ENCODE measurements around the gene POU2AF1. TPM values are rescaled to one million over a fixed set of nuclear protein-coding genes. Genes with fewer than 3 reads are reported as not detected.

POU2AF1 gene
- total RNA-seq, result 1 to 10 TPM in 1 of 4 donors, under 1 TPM in 1, not detected in 2; 0.17 to 2.1 TPM

- no peak for TF ChIP-seq CTCF (IDR thresholded peaks at IDR 0.05; ENCODE audit: low read depth)
Observed at GRCh38 chr11:111378861-111379601, at the start of gene POU2AF1. Gene POU2AF1 (minus strand): TSS chr11:111379275. CDS start chr11:111379177, 98 bp downstream.

- no peak for TF ChIP-seq CTCF (IDR thresholded peaks at IDR 0.05; ENCODE audit: low read depth)
Observed at GRCh38 chr11:111428113-111428876, 49.2 kb upstream of the POU2AF1 start.

- no peak for TF ChIP-seq CTCF (IDR thresholded peaks at IDR 0.05; ENCODE audit: low read depth)
Observed at GRCh38 chr11:111427471-111427912, 48.4 kb upstream of the POU2AF1 start.

GRCh38 chr11:111426617-111427016, 47.5 kb upstream of the POU2AF1 start:
- TF ChIP-seq CTCF (IDR thresholded peaks at IDR 0.05; ENCODE audit: low read depth), result no peak

- no peak for TF ChIP-seq CTCF (IDR thresholded peaks at IDR 0.05; ENCODE audit: low read depth)
Observed at GRCh38 chr11:111423250-111423615, 44.2 kb upstream of the POU2AF1 start.

GRCh38 chr11:111422494-111423249, 43.6 kb upstream of the POU2AF1 start:
- TF ChIP-seq CTCF (IDR thresholded peaks at IDR 0.05; ENCODE audit: low read depth), result no peak

- no peak for TF ChIP-seq CTCF (IDR thresholded peaks at IDR 0.05; ENCODE audit: low read depth)
Observed at GRCh38 chr11:111421251-111421650, 42.2 kb upstream of the POU2AF1 start.

All from subcutaneous adipose tissue (tissue), 4 donors.